HG02798 (cell line): ENCODE results near the gene TMEM92.
"Not testable (repeated sequence)": the region's sequence is repeated elsewhere in the genome, so short reads cannot be mapped to it uniquely, and the experiment has no call there.

Source experiments
- ATAC-seq: cut with Tn5 transposase; IDR thresholded peaks from one replicate; pipeline ENCODE4 v1.9.1; 2021; ENCODE audit warnings: mild to moderate bottlenecking; ENCODE audit not compliant: unreplicated experiment, poor library complexity

The TMEM92 gene

DNA sequence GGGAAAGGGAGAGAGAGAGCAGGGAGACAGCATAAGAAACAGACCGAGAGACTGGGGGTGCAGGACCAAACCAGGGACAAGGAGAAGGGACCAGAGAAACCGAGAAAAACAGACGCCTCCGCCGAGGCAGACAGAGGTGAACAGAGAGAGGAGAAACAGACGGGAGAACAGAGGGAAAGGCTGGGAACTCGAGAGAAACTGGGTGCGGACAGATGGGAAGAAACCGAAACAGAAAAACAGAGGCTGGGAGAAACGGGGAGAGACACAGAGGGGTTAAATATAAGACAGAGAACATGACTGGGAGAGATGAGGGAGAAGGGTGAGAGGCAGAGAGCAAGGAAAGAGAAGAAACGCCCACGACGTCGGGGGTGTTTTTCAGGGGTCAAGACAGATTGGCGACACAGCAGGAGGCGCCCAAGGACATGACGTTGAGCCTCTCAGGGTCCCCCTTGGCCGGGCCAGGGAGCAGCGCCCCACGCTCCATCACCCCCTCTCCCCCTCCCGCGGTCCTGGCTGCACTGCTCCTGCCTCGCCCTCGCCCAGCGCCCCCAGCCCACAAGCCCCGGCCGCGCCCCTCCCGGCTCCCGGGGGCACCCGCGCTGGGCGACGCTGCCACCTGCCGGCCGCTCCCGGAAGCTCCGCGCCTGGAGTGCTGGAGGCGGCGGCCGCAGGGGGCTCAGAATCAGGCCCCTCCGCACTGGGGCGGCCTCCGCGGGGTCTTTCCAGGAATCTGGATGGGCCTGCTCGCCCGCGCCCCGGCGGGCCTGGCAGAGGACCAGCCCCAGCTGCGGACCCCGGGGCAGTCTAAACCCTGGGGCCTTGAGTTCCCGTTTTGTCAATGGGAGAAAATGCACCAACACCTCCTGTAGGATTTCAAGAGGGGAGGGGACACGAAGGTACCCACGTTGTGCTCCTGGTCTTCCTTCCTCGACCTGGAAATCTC, 1.3 kb upstream of the TMEM92 start:
- no peak for ATAC-seq

DNA sequence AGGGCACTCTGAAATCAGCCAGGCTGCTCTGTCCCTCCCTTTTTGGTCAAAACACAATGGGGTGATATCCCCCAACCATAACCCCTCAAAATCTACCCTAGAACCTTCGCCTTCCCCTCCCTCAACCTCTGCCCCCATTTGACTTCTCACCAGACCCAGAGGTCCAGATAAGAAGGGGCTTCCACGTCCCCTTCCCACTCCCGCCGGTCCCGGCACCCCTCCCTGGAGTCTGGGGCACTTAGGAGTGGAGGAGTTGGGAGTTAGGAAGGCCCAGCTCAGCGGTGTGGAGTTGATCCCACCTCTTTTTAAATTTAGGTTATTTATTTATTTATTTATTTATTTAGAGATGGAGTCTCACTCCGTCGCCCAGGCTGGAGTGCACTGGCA, 619 bp upstream of the TMEM92 start:
- ATAC-seq = no peak

DNA sequence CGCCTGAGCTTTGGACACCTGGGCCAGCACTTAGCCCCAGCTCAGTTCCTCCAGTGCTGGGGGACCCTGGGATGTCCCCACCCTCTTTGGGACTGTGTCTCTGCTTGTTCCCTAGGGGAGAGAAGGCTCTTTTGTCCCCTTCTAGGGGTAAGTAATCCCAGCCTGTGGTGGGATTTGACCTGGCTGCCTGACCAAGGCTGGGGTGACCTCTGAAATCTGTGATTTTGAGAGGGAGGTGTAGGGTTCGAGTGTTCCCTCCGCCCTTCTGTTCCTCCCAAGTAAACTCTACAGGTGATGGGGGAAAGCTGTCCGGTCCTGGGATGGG, 593 bp downstream of the TMEM92 start:
- ATAC-seq = no peak

DNA sequence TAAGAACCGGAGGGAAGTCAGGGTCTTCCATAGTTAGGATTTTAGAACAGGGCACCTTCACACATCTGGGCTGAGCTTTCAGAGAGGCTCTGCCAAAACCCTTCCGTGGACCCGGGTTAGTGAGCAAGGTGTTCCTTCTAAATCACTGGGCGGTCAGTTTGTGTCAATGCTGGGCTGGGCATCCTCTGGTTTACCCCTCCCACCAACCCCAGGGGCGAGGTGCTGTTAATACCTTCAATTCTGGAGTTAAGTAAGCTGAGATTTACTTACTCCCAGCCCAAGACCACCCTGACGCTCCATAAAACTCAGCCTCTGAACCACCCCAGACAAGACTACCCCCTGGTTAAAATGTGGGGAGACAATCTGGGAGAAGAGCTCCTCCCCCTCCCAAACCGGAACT, 1.0 kb downstream of the TMEM92 start:
- ATAC-seq = no peak

DNA sequence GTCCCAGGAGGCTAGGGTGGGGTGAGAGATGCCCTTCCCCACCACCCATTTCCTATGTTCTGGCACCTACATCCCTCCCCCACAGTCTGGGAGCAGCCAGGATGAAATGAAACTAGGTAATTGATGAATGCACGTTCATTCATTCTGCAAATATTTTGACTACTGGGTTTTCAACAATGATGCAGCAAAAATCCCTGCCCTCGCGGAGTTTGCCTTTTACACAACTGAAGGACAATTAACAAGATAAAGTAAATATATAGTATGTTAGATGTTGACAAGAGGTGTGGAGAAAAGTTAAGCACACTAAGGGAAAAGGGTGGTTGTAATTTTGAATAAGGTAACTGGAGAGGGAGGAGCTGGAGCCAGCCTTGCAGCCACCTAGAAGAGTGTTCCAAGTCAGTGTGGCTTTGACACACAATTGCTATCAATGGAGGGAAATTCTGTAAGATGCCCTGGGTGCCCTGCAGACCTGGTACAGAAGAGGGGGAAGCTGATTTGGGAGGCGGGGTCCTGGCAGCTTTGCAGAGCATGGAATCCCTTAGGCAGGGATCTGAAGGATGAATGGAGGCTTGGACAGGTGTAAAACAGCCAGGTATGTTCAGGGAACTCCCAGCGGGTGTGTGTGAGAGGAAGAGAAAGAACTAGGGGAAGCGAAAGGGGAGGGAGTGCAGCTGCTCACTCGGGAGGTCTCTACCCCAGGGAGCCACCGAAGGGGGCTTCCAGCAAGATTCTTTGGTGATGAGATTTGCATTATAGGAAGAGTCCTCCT, 2.5 kb downstream of the TMEM92 start:
- no peak for ATAC-seq

DNA sequence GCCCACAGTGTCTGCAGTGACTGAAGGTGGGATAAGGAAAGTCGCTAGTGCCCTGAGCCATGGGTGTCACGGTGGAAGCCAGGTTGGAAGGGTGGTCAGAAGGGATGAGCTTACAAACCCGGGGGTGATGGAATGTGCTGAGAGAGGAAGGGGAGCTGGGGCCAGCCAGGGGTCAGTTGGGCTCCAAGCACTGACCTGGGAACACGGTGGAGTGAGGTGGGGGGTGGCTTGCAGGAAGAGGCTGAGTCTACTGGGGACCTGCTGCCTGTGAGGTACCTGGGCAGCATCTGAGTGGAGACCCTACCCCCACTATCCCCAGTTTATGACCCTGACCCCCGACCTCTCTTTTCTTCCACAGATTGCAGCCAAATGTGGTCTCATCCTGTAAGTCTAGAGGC, 3.1 kb downstream of the TMEM92 start:
- ATAC-seq = no peak

DNA sequence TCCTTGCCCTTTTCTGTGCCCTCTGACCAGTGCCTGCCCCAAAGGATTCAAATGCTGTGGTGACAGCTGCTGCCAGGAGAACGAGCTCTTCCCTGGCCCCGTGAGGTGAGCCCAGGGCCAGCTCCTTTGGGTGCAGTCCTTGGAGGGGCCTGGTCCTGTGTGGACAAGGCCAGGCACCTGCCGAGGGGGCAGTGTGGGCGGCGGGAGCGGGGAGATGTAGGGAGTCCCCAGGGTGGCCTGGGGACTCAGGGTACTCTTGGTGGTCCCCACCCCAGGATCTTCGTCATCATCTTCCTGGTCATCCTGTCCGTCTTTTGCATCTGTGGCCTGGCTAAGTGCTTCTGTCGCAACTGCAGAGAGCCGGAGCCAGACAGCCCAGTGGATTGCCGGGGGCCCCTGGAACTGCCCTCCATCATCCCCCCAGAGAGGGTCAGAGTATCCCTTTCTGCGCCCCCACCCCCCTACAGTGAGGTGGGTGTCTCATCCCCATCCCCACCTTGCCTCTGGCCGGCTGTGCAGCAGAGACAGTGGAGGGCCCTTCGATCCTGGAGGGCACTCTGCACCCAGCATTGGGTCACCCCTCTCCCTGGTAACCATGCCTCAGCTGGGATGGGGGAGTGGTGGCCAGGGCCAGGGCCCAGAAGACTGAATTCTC, 4.4 kb downstream of the TMEM92 start:
- no peak for ATAC-seq

DNA sequence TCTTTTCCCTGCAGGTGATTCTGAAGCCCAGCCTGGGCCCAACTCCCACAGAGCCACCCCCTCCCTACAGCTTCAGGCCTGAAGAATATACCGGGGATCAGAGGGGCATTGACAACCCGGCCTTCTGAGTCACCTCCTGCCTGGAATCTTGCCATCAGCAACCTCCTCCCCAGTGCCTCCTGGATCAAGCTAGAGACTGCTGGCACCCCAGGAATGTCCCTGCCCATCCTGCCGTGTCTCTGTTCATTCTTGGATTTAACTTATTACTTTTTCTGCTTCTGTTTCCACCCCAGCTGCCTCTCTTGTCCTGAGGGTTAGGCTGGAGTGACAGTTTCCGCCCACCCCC, 4.9 kb downstream of the TMEM92 start:
- ATAC-seq = no peak

DNA sequence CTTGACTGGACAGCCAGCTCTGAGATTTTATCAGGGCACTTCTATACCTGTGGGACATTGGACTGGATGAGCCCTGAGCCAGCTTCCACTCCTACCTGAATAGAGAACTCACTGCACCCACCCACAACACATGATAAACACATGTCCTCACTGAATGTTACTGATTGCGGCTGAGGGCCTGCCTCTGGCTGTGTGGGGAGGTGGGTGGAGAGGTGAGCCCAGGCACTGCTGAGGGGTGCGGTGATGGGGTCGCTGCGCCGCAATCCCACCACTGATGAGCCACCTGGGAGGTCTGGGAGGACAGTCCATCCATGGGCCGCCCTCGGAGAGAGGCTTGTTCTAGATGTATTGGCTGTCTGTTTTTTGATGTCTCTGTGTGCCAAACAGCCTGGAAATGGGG, 5.4 kb downstream of the TMEM92 start:
- ATAC-seq = no peak

DNA sequence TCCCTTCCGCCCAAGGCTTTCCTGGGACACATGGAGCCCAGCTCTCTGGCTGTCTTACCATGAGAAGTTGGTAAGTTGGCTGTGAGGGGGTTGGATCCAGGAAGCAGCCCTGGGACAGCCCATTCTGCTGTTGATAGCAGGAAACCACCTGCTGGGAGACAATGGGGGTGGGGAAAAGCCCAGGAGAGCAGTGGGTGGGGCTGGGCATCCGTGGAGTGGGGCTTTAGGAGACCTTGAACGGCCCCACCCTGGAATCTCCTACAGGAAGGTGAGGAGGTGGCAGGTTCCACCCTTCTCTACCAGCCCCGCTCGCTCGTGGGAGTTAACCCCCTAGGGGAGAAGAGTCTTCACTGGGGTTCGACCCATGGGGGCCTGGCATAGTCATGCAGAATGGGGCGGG, 5.8 kb downstream of the TMEM92 start:
- ATAC-seq = no peak

DNA sequence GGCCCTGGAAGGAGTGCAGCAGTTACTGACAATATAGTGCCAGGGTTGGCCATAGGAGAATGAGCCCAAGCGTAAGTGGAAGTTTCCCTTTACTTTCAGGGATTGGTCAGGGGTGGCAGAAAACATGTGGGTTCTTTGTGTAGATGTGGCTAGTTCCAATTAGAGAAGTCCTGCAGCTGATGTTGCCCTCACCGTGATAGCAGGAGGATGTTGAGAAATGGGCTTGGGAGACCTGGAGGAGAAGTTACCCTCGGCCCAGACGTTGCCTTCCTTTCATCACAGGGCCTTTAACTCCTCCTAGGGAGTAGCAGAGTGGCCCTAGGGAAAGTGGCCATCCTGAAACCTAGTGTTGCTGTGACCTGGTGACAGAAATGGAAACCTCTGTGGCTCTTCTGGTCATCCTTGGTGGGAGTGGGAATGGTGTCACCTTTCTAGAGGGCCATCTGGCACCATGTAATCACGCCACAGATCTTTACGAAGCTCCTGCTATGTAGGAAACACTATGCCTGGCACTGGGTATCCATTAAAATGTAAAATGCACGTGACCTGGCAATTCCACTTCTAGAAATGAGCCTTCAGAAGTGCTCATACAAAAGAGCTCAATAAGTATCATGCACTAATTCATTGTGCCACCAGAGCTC, 6.7 kb downstream of the TMEM92 start:
- ATAC-seq = no peak

DNA sequence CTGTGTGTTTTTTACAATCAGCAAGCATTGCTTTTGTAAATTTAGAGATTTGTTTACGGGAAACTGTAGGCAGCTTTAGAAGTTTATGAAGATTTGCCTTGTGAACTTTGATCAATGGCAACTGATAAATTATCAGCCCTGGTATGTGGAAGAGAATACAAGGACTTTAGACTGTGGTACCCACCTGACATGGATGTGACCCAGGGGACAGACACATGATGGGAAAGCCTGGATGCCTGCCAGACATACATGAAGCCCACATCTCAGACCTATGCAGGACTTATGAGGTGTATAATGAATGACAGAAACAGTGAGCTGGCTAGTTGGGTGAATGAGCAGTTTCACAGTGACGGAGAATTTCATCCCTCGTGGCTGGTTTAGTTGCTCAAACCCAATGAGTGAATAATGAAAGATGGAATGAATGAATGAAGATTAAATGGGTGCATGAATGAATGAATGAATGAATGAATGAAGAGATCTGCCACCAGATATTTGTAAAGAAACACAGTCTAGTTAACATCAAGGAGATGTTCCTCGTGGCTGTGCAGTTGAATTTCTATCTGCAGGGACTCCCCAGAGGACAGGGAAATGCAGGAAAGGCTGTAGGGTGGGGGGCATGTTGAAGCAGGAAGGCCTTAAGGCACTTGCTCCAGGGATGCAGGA, 7.6 kb downstream of the TMEM92 start:
- no peak for ATAC-seq

DNA sequence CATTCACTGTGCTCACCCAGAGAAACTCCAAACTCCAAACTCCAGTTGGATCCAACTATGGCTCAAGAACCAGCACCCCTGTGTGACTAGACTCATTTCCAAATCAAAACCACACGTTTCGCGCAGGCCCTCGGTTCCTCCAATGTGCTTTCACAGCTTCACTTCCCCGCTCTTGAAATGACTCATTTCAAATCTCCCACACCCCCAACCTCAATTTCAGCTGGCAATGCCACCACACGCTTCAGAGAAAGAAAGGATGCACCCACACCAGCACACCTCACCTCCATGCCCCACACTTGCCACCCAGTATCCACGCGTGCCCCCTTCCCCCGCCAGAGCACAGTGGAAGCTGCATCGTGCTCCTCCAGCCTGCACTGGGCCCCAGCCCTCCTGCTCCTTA, 9.0 kb downstream of the TMEM92 start:
- ATAC-seq = no peak

DNA sequence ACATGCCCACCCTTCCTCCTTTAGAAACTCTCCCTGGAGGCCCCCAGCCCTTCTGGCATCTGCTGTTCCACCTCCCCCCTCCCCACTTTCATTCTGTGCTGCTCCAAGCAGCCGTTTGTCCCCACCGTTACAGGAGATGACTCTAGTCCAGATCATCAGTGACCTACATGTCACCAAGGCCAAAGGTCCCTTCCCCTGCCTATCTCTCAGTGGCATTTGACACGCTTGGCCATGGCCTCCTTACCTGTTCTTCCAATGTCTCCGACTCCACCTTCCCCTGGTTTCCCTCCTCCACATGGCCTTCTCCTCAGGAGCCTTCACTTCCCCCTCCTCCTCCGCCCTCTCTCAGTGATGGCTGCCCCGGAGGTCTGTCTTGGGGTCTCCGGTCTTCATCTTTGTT, 9.4 kb downstream of the TMEM92 start:
- no peak for ATAC-seq

DNA sequence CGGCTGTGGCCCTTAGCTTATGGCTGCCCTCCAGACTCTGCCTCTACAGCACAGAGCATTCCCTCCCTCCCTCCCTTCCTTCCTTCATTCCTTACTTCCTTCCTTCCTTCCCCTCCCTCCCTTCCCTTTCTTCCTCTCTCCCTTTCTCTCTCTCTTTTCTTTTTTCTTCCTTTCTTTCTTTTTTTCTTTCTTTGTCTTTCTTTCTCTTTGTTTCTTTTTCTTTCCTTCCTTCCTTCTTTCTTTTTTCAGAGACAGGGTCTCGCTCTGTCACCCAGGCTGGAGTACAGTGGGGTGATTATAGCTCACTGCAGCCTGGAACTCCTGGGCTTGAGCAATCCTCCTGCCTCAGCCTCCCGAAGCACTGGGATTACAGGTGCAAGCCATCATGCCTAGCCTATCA, 11.7 kb downstream of the TMEM92 start:
- ATAC-seq = no peak

DNA sequence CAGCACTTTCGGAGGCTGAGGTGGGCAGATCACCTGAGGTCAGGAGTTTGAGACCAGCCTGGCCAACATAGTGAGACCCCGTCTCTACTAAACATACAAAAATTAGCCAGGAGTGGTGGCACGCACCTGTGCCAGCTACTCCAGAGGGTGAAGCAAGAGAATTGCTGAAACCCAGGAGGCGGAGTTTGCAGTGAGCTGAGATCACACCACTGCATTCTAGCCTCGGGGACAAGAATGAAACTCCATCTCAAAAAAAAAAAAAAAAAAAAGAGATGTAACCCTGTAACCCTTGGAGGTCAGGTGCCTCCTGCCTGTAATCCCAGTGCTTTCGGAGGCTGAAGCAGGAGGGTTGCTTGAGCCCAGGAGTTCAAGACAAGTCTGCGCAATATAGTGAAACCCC, 13.0 kb downstream of the TMEM92 start:
- not testable (repeated sequence) for ATAC-seq

DNA sequence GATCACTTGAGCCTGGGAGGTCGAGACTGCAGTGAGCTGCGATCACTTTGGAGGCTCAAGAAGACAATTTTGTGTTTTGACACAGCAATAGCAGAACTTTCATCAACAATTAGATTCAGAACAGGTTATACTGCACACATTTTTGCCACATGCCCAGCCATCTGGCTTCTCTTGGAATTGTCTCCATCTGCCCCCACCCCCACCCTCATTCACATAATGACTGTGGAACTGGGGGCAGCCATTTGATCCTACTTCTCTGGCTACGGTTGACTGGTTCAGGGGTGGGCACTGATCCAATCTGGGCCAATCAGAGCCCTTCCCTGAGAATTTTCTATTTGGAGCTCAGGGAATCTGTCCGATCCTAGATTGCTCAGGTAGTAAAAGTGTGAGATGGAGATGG, 14.0 kb downstream of the TMEM92 start:
- ATAC-seq = no peak

DNA sequence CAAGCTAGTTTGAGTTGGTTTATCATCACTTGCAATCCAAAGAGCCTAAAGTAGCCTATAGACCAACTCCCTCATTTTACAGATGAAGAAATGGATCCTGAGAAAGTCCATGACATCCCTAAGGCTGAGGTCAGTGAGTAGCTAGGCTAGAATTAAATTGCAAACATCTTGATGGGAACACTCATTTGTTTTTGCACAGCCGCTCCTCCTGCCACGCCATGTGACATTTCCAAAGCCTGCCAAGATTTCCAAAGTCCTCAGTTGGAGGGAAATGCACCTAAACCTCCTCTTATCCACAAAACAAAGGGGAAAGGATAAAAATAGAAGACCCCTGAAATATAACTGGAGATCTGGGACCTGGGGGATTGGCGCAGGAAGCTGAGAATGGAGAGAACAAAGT, 15.0 kb downstream of the TMEM92 start:
- ATAC-seq = no peak

DNA sequence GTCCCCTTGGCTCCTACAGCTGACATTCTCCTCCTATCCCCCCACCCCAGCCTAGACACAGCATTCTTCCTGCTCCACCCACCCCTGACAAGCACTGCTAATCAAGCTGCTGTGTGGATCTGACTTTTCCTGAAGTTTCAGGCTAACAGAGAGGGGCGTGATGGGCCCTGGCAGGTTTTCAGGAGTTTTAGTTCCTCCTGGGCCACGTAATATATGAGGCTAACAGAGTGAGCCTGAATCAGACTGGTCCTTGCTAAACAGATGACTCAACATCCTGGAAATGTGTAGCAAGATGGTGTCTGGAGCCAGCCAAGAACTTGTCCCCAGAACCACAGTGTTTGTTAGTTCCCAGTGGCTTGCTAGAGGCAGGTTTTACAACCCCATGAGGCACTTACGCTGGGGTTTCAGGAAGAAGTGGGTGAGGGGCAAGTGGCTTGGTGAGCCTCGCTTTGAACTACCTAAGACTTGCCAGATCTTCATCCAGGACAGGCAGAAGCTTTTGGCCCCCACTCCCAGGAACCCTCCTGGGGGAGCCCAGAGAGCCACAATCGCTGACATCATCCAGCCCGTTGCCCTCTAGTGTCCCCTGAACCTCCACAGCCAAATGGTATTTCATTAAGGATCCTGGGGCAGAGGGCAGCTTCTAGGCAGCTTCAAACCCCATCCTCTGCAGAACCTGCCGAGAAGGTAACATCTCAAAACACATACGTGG, 15.9 kb downstream of the TMEM92 start:
- ATAC-seq = no peak

DNA sequence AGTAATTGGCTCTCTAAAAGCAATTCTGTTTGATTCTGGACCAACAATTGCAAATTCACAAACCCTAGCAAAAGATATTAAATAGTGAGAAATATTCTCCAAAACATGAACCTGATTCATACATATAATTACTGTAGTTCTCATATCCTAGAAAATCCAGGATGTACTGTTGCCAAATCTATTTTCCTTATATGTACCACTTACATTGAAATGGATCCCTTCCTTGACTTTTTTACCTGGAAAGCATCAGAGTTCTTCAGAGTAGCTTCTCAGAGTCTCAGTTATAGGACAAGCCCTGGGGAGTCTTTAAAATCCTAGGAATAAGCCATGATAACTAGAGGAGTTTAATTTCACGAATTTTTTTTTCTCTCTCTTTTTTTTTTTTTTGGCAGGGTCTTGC, 16.7 kb downstream of the TMEM92 start:
- ATAC-seq = no peak
